Testis (tissue), 3 donors: Measurements from ENCODE around the gene ZBTB8B. TPM values are rescaled to one million over a fixed set of nuclear protein-coding genes. Genes with fewer than 3 reads are reported as not detected.

ENCODE experiments used
- DNase-seq: peaks from one replicate; pipeline ENCODE4 v3.0.0-alpha.2; 2019
- H3K27ac ChIP-seq, 2 donors: fragments of 200-600 bp; sonication (generic); one replicate each; pipeline ENCODE4 v1.5.1; 2019
- H3K27me3 ChIP-seq: fragments of 200-600 bp; sonication (generic); one replicate; pipeline ENCODE4 v1.5.1; 2019
- H3K36me3 ChIP-seq: fragments of 200-600 bp; sonication (generic); one replicate; pipeline ENCODE4 v1.5.1; 2017; ENCODE audit warnings: low read depth; ENCODE audit errors: missing control alignments
- H3K4me1 ChIP-seq: fragments of 200-600 bp; sonication (generic); one replicate; pipeline ENCODE4 v1.5.1; 2019
- H3K4me3 ChIP-seq, 2 donors: fragments of 200-600 bp; sonication (generic); one replicate each; pipeline ENCODE4 v1.5.1; 2017 to 2019
- H3K9me3 ChIP-seq: fragments of 200-600 bp; sonication (generic); one replicate; pipeline ENCODE4 v1.5.1; 2017
- CTCF ChIP-seq, 3 experiments: fragments of 450-650 bp in 2 of 3; fragments of 200-600 bp in 1 of 3; sonication (generic) in 1 of 3; IDR thresholded peaks; one replicate each; pipeline ENCODE4 v1.5.1; 2016 to 2019; ENCODE audit warnings: antibody characterized with exemption in 3 of 3, mild to moderate bottlenecking in 2 of 3, moderate library complexity in 1 of 3
- POLR2A ChIP-seq: fragments of 450-650 bp; IDR thresholded peaks from one replicate; pipeline ENCODE4 v1.6.1; 2017; ENCODE audit warnings: antibody characterized with exemption, mild to moderate bottlenecking, moderate library complexity
- WGBS, 2 donors: methylation state at CpG; one replicate each; pipeline ENCODE4 v1.1.5; 2018; 5-methylcytosine and 5-hydroxymethylcytosine counted together
- intact Hi-C: fragments of 100-400 bp; cut with DNase I; formaldehyde crosslinking; loops from one replicate; pipeline ENCODE4 v1.15.1; 2023; ENCODE audit warnings: low total_unique reads
- polyA plus RNA-seq: library from polyadenylated mRNA; stranded (reverse); fragments of 350-450 nt; fragmentation: Illumina TruSeq; extraction: RNeasy Lipid Tissue Mini Kit (QIAGEN cat#74804); gene quantifications from one replicate; pipeline ENCODE4 v1.2.3, GENCODE V29; 2014; ENCODE audit warnings: low read depth, low replicate concordance; ENCODE audit not compliant: insufficient read depth
- total RNA-seq, 2 donors: library from RNA; depleted of rRNA; stranded (reverse); fragments of >200 nt; gene quantifications; one replicate each; pipeline ENCODE4 v1.2.3, GENCODE V29; 2016

The ZBTB8B gene
- total and polyA plus RNA-seq, 3 donors from 2014 or later, result 0.21 to 0.55 (median 0.50) TPM

GRCh38 chr1:32508761-32509160, 43.9 kb downstream of the ZBTB8B start:
- no peak for DNase-seq
- intact Hi-C loops, result no loop called here
- H3K9me3 ChIP-seq, result no peaks in the 10 kb centered on the region
- H3K27ac ChIP-seq, result no peak overlapping the region
- 92% methylated on average over 5 of the region's 5 CpGs for WGBS, 2 donors
- no peak for TF ChIP-seq POLR2A
- TF ChIP-seq CTCF (IDR thresholded peaks at IDR 0.05), result no peak
- no peaks in the 10 kb centered on the region for H3K36me3 ChIP-seq
- H3K4me1 ChIP-seq, result no peaks in the 10 kb centered on the region
- H3K4me3 ChIP-seq, result no peak overlapping the region
- H3K27me3 ChIP-seq, result no peaks in the 10 kb centered on the region

- no peaks in the 10 kb centered on the region for H3K27me3 ChIP-seq
- H3K27ac ChIP-seq, result no peak overlapping the region
- no peak overlapping the region for H3K4me3 ChIP-seq
- WGBS, 2 donors, result 90 to 92% methylated on average over 1 of the region's 1 CpG
- H3K9me3 ChIP-seq, result no peaks in the 10 kb centered on the region
- no peaks in the 10 kb centered on the region for H3K4me1 ChIP-seq
- intact Hi-C loops, result no loop called here
- no peak for DNase-seq
- no peak for TF ChIP-seq POLR2A
- no peak for TF ChIP-seq CTCF (IDR thresholded peaks at IDR 0.05)
- no peaks in the 10 kb centered on the region for H3K36me3 ChIP-seq
These were observed 45.1 kb downstream of the ZBTB8B start for GRCh38 chr1:32509939-32510338.

Other genes starting within 250 kb of the ZBTB8B start
- gene TMEM234, start 242.7 kb upstream of the ZBTB8B start, total RNA-seq, result 10 to 100 TPM; 35.9 to 58.3 TPM
- gene TMEM234, start 242.7 kb upstream of the ZBTB8B start, polyA plus RNA-seq, result 31.8 TPM
- gene EIF3I, start 242.7 kb upstream of the ZBTB8B start, total RNA-seq, result 100 to 1,000 TPM in 1 of 2 donors, 10 to 100 TPM in 1; 97.7 to 140 TPM
- 140 TPM for gene EIF3I, start 242.7 kb upstream of the ZBTB8B start, polyA plus RNA-seq
- 1 to 10 TPM in 1 of 2 donors, under 1 TPM in 1; 0.99 to 1.6 TPM for gene FAM167B, start 217.8 kb upstream of the ZBTB8B start, total RNA-seq
- gene FAM167B, start 217.8 kb upstream of the ZBTB8B start, polyA plus RNA-seq, result 1.6 TPM
- gene LCK, start 213.8 kb upstream of the ZBTB8B start, total RNA-seq, result 1 to 10 TPM in 1 of 2 donors, under 1 TPM in 1; 0.79 to 3.2 TPM
- gene LCK, start 213.8 kb upstream of the ZBTB8B start, polyA plus RNA-seq, result 4.3 TPM
- 10 to 100 TPM; 83.1 to 99.2 TPM for gene HDAC1, start 173.0 kb upstream of the ZBTB8B start, total RNA-seq
- gene HDAC1, start 173.0 kb upstream of the ZBTB8B start, polyA plus RNA-seq, result 91.6 TPM
- gene MARCKSL1, start 128.8 kb upstream of the ZBTB8B start, total RNA-seq, result 100 to 1,000 TPM; 288 to 312 TPM
- 326 TPM for gene MARCKSL1, start 128.8 kb upstream of the ZBTB8B start, polyA plus RNA-seq
- 100 to 1,000 TPM; 103 to 194 TPM for gene FAM229A, start 102.6 kb upstream of the ZBTB8B start, total RNA-seq
- 71.5 TPM for gene FAM229A, start 102.6 kb upstream of the ZBTB8B start, polyA plus RNA-seq
- 10 to 100 TPM; 25.7 to 72.9 TPM for gene TSSK3, start 102.5 kb upstream of the ZBTB8B start, total RNA-seq
- gene TSSK3, start 102.5 kb upstream of the ZBTB8B start, polyA plus RNA-seq, result 55.6 TPM
- gene BSDC1, start 70.6 kb upstream of the ZBTB8B start, total RNA-seq, result 100 to 1,000 TPM; 160 to 234 TPM
- gene BSDC1, start 70.6 kb upstream of the ZBTB8B start, polyA plus RNA-seq, result 130 TPM
- gene ZBTB8A, start 74.4 kb downstream of the ZBTB8B start, total RNA-seq, result 10 to 100 TPM in 1 of 2 donors, 1 to 10 TPM in 1; 6.4 to 10.6 TPM
- gene ZBTB8A, start 74.4 kb downstream of the ZBTB8B start, polyA plus RNA-seq, result 5.6 TPM
- gene ZBTB8OS, start 185.5 kb downstream of the ZBTB8B start, total RNA-seq, result 10 to 100 TPM; 37.2 to 43.4 TPM
- gene ZBTB8OS, start 185.5 kb downstream of the ZBTB8B start, polyA plus RNA-seq, result 39.3 TPM
- 100 to 1,000 TPM; 289 to 296 TPM for gene RBBP4, start 186.1 kb downstream of the ZBTB8B start, total RNA-seq
- gene RBBP4, start 186.1 kb downstream of the ZBTB8B start, polyA plus RNA-seq, result 344 TPM
- 10 to 100 TPM in 1 of 2 donors, 1 to 10 TPM in 1; 9.0 to 11.8 TPM for gene SYNC, start 237.7 kb downstream of the ZBTB8B start, total RNA-seq
- gene SYNC, start 237.7 kb downstream of the ZBTB8B start, polyA plus RNA-seq, result 12.4 TPM